HG02970 (cell line): Measurements from ENCODE around the gene GID4.

Experiments
- ATAC-seq: cut with Tn5 transposase; IDR thresholded peaks from one replicate; pipeline ENCODE4 v1.9.1; 2021; ENCODE audit warnings: mild to moderate bottlenecking, moderate library complexity, moderate number of reproducible peaks; ENCODE audit not compliant: unreplicated experiment, low FRiP score

Gene GID4

GRCh38 chr17:18041776-18042175 lies 2.6 kb downstream of the GID4 start:
- no peak for ATAC-seq

DNA sequence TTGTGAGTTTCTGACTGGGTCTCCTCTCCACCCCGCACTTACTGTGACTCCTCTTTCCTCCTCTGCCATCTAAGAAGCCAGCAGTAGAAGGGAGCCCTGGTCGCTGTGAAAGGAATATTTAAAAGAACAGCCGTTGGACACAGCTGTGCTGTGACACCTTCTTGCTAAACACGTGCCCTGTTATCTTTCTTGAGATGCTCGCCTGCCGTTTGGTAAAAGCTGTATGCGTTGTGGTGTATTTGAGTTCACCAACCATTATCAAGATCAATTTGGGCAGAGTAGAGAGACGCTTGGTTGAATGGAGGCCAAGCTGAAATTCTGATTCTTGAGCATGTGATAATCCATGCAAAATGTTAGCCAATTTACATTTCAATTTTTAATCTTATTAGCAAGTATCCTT lies 3.8 kb downstream of the GID4 start:
- ATAC-seq: no peak

DNA sequence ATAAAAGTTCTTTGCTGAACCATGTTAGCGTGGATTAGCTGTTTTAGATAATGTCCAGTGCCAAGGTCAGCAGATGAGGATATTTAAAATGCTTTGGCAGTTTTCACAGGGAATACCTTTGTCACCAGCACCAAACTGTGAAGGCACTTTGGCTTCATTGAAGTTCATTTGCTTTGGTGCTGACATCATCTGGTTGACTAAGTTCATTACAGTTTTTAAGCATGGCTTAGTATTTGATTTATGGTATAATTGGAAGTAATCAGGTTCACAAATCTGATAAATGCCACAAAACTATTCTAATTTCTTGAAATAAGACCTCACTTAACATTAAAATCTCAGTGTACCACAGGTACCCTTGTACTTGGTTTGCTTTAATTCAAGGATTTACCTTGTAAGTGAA lies 4.3 kb downstream of the GID4 start:
- no peak for ATAC-seq

DNA sequence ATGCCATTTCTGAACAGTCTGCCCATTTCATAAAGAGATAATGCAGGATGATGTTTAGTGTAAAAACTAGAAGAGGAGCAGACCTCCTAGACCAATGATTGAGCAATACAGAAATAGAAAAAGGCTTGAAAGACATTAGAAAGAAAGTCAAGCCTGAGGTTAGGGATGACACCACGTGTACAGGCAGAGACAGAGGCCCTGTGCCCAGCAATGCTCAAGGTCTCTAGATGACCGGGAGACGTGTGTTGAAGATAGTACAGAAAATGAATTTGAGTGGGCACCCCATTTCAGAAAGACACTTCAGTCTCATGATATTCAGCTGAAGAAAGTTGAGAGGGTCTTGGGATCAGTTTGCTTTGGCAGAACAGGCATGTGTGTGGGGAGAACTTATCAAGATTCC lies 5.4 kb downstream of the GID4 start:
- ATAC-seq: no peak

DNA sequence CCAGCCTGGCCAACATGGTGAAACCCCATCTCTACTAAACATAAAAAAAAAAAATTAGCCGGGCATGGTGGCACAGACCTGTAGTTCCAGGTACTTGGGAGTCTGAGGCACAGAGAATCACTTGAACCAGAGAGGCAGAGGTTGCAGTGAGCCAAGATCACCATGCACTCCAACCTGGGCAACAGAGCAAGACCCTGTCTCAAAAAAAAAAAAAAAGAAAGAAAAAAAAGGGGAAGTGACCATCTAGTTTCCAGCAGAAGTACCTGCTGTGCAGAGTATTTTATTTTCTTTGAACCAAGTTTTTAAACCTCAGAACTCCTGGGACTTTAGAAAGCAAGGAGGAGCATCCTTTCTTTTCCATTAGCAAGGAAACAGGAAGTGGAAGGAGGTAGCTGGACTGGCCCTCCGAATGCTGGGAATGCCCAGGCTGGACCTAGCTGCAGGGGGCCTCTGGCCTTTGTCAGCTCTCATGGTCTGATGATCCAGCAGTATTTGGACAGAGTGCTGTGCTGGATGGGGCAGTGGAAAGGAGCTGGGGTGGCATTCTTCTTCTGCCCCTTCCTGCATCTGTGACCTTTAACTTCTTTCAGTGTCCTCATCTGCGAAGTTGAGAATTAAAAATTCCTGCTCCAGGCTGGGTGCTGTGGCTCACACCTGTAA lies 6.6 kb downstream of the GID4 start:
- no peak for ATAC-seq

DNA sequence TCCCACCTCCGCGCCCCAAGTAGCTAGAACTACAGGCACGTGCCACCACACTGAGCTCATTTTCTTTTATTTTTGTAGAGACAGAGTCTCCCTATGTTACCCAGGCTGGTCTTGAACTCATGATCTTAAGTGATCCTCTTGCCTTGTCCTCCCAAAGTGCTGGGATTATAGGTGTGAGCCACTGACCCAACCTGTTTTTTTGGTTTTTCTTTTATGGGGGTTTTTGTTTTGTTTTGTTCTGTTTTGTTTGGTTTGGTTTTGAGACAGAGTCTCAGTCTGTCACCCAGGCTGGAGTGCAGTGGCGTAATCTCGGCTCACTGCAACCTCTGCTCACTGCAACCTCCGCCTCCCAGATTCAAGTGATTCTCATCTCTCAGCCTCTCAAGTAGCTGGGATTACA lies 16.4 kb downstream of the GID4 start:
- ATAC-seq: no peak

DNA sequence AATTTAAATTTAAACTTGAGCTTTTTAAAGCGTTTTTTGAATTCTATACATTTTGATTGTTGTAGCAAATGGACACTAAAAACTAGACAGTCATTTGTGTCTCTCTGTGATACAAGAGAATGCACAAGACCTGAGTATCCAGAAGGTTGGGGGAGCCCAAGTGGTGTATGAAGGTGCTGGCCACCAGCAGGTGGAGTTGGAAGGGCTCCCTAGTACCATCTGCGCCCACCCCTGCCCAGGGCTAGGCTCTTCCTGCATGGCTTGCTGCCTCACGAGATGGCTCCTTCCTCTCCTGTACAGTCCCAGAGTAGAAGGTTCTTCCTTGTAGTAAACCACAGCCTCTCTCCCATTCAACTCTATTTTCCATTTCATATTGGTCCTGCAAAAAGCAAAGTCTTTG lies 17.0 kb downstream of the GID4 start:
- no peak for ATAC-seq

DNA sequence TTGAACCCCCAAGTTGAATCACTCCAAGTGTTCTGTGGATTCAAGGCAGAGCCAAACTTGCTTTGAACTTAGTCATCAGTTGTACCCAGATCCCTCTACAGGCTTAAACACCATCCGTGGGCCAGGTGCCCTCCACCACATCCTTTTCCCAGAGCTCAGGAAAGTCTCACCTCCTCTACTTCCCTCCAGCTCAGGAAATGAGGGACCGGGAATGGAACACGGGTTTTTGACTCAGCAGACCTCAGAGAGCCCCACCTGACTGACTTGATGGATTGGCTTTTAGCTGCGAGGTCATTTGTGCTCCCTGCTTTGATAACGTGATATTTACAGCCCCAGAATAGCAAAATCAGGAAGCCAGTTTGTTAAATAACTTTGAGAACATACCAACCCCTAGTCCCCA lies 20.1 kb downstream of the GID4 start:
- no peak for ATAC-seq

- ATAC-seq: no peak
Observed at GRCh38 chr17:18064053-18064452, 24.8 kb downstream of the GID4 start.

GRCh38 chr17:18065546-18065945 lies 26.3 kb downstream of the GID4 start:
- ATAC-seq: no peak

DNA sequence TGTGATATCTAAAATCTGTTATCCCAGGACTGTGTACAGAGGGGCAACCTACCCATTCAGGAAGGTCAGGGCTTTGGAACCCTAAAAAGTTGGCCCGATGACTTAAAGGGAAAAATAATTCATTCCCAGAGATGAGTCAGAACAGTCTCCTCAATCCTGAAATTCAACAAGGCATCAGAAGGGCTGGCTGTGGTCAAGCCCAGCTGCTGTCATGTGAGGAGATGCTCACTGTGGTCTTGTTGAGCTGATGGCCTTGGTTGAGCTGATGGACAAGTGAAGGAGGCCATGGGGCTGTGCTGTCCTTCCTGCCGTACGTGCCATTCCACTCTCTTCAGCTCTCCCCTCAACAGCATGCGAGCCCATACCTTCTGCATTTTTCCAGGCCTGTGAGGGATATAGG lies 27.7 kb downstream of the GID4 start:
- ATAC-seq: no peak

GRCh38 chr17:18069101-18069500 lies 29.9 kb downstream of the GID4 start:
- ATAC-seq: no peak

DNA sequence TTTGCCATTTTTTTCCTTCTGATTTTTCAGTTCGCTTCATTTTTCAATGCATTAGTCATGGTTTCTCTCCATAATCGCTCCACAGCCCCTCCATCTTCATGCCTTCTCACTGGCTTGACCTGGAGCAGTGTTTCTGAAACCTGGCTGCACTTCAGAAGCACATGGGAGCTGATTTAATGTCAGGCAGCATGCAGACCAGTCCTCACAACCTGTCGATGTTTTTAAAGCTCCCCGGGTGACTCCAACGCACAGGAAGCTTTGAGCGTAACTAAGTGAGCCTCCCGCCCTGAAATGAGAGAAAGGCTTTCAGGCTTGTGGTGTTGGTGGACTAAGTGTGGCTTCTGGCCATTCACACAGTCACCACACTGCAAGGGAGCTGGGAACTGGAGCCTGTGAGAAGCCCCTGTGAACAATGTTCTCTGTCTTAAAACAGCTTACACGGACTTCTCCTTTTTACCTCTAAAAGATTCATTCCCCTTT lies 31.7 kb downstream of the GID4 start:
- ATAC-seq: no peak

GRCh38 chr17:18071751-18072150 lies 32.5 kb downstream of the GID4 start:
- ATAC-seq: no peak

- no peak for ATAC-seq
Observed at GRCh38 chr17:18074566-18075272, 35.5 kb downstream of the GID4 start.

DNA sequence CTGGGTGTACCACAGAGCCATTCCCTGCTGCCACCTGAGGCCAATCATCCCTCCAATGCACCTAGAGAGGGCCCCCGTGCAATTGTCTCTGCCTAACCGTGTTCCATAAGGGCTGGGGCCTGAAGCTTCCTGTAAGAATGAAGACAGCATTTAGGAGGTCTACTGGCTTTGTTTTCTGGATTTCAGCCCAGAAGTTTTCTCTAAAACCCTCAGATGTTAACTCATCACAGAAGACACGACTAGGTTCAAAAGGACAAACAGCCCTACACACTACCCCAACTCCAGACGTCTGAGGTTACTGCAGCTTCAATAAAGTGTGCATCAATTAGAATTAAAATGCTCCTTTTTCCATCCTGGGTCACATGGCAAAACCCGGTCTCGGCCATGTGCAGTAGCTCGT lies 37.7 kb downstream of the GID4 start:
- ATAC-seq: no peak

DNA sequence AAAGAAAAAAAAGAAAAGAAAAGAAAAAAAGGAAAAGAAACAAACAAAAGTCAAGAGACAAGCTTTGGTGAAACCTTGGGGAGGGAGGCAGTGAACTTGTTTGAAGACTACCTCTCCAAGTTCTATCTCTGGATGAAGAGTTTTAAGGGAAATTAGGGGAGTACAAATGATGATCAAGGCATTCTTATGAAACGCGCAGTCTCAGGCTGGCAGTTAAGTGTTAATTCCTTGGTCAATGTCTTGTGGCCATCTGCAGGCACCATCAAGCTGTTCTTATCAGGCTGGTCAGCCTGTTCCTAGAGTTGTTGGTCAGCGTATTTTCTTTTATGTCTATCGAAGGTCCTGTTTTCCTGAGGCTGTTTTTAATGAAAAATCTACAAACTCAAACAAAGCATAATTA lies 40.3 kb downstream of the GID4 start:
- ATAC-seq: no peak

GRCh38 chr17:18084256-18084655 lies 45.0 kb downstream of the GID4 start:
- no peak for ATAC-seq

GRCh38 chr17:18087610-18088491 lies 48.6 kb downstream of the GID4 start, which contains the start of gene DRG2:
TSS of gene DRG2 (plus strand) at chr17:18087948. CDS start at chr17:18088024, 76 bp downstream.
- ATAC-seq: peak; percentile 87

GRCh38 chr17:18089613-18090012 lies 50.4 kb downstream of the GID4 start:
- no peak for ATAC-seq
